Measurements from ENCODE around the gene RTN4RL2.

The RTN4RL2 gene

GRCh38 chr11:57462597-57462996 is 2.3 kb downstream of the RTN4RL2 start:
- peaks cover 13% of the 10 kb centered on the region for H3K4me1 ChIP-seq (ENCODE audit: control insufficient read depth, insufficient read depth, low read length)
- H3K27ac ChIP-seq (ENCODE audit: low read length) = no peak overlapping the region
- no peaks in the 10 kb centered on the region for H3K36me3 ChIP-seq (ENCODE audit: control insufficient read depth, insufficient read depth, low read length)
- H3K4me3 ChIP-seq (ENCODE audit: low read length) = no peak overlapping the region
- DNase-seq (ENCODE audit: low read depth, low spot score) = no peak
- WGBS (ENCODE audit: insufficient coverage, insufficient read length) = no CpG with 5 or more reads among the region's 3 CpGs
- peaks cover 11% of the 10 kb centered on the region for H3K27me3 ChIP-seq (ENCODE audit: control insufficient read depth, insufficient read depth, low read length)
- H3K9me3 ChIP-seq (ENCODE audit: control insufficient read depth, insufficient read depth, low read length) = no peaks in the 10 kb centered on the region

- no peak overlapping the region for H3K27ac ChIP-seq (ENCODE audit: low read length)
- H3K27me3 ChIP-seq (ENCODE audit: control insufficient read depth, insufficient read depth, low read length) = peaks cover 11% of the 10 kb centered on the region
- H3K4me3 ChIP-seq (ENCODE audit: low read length) = no peak overlapping the region
- WGBS (ENCODE audit: insufficient coverage, insufficient read length) = no CpG with 5 or more reads among the region's 14 CpGs
- H3K4me1 ChIP-seq (ENCODE audit: control insufficient read depth, insufficient read depth, low read length) = peaks cover 13% of the 10 kb centered on the region
- no peaks in the 10 kb centered on the region for H3K9me3 ChIP-seq (ENCODE audit: control insufficient read depth, insufficient read depth, low read length)
- no peak for DNase-seq (ENCODE audit: low read depth, low spot score)
- no peaks in the 10 kb centered on the region for H3K36me3 ChIP-seq (ENCODE audit: control insufficient read depth, insufficient read depth, low read length)
Measured at GRCh38 chr11:57463671-57464538, 3.6 kb downstream of the RTN4RL2 start.

- H3K36me3 ChIP-seq (ENCODE audit: control insufficient read depth, insufficient read depth, low read length) = no peaks in the 10 kb centered on the region
- H3K27ac ChIP-seq (ENCODE audit: low read length) = no peak overlapping the region
- no CpG with 5 or more reads among the region's 30 CpGs for WGBS (ENCODE audit: insufficient coverage, insufficient read length)
- peaks cover 3% of the 10 kb centered on the region for H3K27me3 ChIP-seq (ENCODE audit: control insufficient read depth, insufficient read depth, low read length)
- no peak for DNase-seq (ENCODE audit: low read depth, low spot score)
- H3K9me3 ChIP-seq (ENCODE audit: control insufficient read depth, insufficient read depth, low read length) = no peaks in the 10 kb centered on the region
- peaks cover 13% of the 10 kb centered on the region for H3K4me1 ChIP-seq (ENCODE audit: control insufficient read depth, insufficient read depth, low read length)
- H3K4me3 ChIP-seq (ENCODE audit: low read length) = no peak overlapping the region
Measured at GRCh38 chr11:57464539-57465181, 4.3 kb downstream of the RTN4RL2 start.

- no peaks in the 10 kb centered on the region for H3K36me3 ChIP-seq (ENCODE audit: control insufficient read depth, insufficient read depth, low read length)
- H3K27me3 ChIP-seq (ENCODE audit: control insufficient read depth, insufficient read depth, low read length) = no peaks in the 10 kb centered on the region
- H3K4me1 ChIP-seq (ENCODE audit: control insufficient read depth, insufficient read depth, low read length) = peaks cover 11% of the 10 kb centered on the region
- no peaks in the 10 kb centered on the region for H3K9me3 ChIP-seq (ENCODE audit: control insufficient read depth, insufficient read depth, low read length)
- no peak overlapping the region for H3K27ac ChIP-seq (ENCODE audit: low read length)
- no peak for DNase-seq (ENCODE audit: low read depth, low spot score)
- no CpG with 5 or more reads among the region's 4 CpGs for WGBS (ENCODE audit: insufficient coverage, insufficient read length)
- H3K4me3 ChIP-seq (ENCODE audit: low read length) = no peak overlapping the region
Measured at GRCh38 chr11:57466680-57467079, 6.4 kb downstream of the RTN4RL2 start.

GRCh38 chr11:57467508-57468157 is 7.3 kb downstream of the RTN4RL2 start:
- no peak overlapping the region for H3K27ac ChIP-seq (ENCODE audit: low read length)
- H3K4me1 ChIP-seq (ENCODE audit: control insufficient read depth, insufficient read depth, low read length) = peaks cover 9% of the 10 kb centered on the region
- no peaks in the 10 kb centered on the region for H3K9me3 ChIP-seq (ENCODE audit: control insufficient read depth, insufficient read depth, low read length)
- no peaks in the 10 kb centered on the region for H3K36me3 ChIP-seq (ENCODE audit: control insufficient read depth, insufficient read depth, low read length)
- no peaks in the 10 kb centered on the region for H3K27me3 ChIP-seq (ENCODE audit: control insufficient read depth, insufficient read depth, low read length)
- no CpG with 5 or more reads among the region's 23 CpGs for WGBS (ENCODE audit: insufficient coverage, insufficient read length)
- DNase-seq (ENCODE audit: low read depth, low spot score) = no peak
- H3K4me3 ChIP-seq (ENCODE audit: low read length) = no peak overlapping the region

GRCh38 chr11:57468276-57468675 is 7.9 kb downstream of the RTN4RL2 start:
- H3K27ac ChIP-seq (ENCODE audit: low read length) = no peak overlapping the region
- WGBS (ENCODE audit: insufficient coverage, insufficient read length) = no CpG with 5 or more reads among the region's 4 CpGs
- H3K9me3 ChIP-seq (ENCODE audit: control insufficient read depth, insufficient read depth, low read length) = no peaks in the 10 kb centered on the region
- H3K36me3 ChIP-seq (ENCODE audit: control insufficient read depth, insufficient read depth, low read length) = no peaks in the 10 kb centered on the region
- no peak for DNase-seq (ENCODE audit: low read depth, low spot score)
- no peak overlapping the region for H3K4me3 ChIP-seq (ENCODE audit: low read length)
- peaks cover 9% of the 10 kb centered on the region for H3K4me1 ChIP-seq (ENCODE audit: control insufficient read depth, insufficient read depth, low read length)
- H3K27me3 ChIP-seq (ENCODE audit: control insufficient read depth, insufficient read depth, low read length) = no peaks in the 10 kb centered on the region

- DNase-seq (ENCODE audit: low read depth, low spot score) = no peak
- Histone ChIP-seq H3K4me3 (ENCODE audit: low read length) (no peak overlapping the region), H3K9me3 (ENCODE audit: control insufficient read depth, insufficient read depth, low read length) (no peaks in the 10 kb centered on the region), H3K27me3 (ENCODE audit: control insufficient read depth, insufficient read depth, low read length) (no peaks in the 10 kb centered on the region), H3K27ac (ENCODE audit: low read length) (no peak overlapping the region), H3K4me1 (ENCODE audit: control insufficient read depth, insufficient read depth, low read length) (peaks cover 7% of the 10 kb centered on the region; the same call in 1 of the 2 replicates), H3K36me3 (ENCODE audit: control insufficient read depth, insufficient read depth, low read length) (no peaks in the 10 kb centered on the region)
- no CpG with 5 or more reads among the region's 5 CpGs for WGBS (ENCODE audit: insufficient coverage, insufficient read length)
Measured at GRCh38 chr11:57469268-57469667, 8.9 kb downstream of the RTN4RL2 start.

- Histone ChIP-seq H3K9me3 (ENCODE audit: control insufficient read depth, insufficient read depth, low read length) (no peaks in the 10 kb centered on the region), H3K27me3 (ENCODE audit: control insufficient read depth, insufficient read depth, low read length) (peaks cover 6% of the 10 kb centered on the region; the same call in 1 of the 2 replicates), H3K4me1 (ENCODE audit: control insufficient read depth, insufficient read depth, low read length) (peaks cover 13% of the 10 kb centered on the region; the same call in 1 of the 2 replicates), H3K27ac (ENCODE audit: low read length) (no peak overlapping the region), H3K4me3 (ENCODE audit: low read length) (no peak overlapping the region), H3K36me3 (ENCODE audit: control insufficient read depth, insufficient read depth, low read length) (no peaks in the 10 kb centered on the region)
- WGBS (ENCODE audit: insufficient coverage, insufficient read length) = no CpG with 5 or more reads among the region's 3 CpGs
- DNase-seq (ENCODE audit: low read depth, low spot score) = no peak
Measured at GRCh38 chr11:57471496-57471895, 11.2 kb downstream of the RTN4RL2 start.

- Histone ChIP-seq H3K4me1 (ENCODE audit: control insufficient read depth, insufficient read depth, low read length) (peaks cover 10% of the 10 kb centered on the region; the same call in 1 of the 2 replicates), H3K27me3 (ENCODE audit: control insufficient read depth, insufficient read depth, low read length) (peaks cover 6% of the 10 kb centered on the region; the same call in 1 of the 2 replicates), H3K27ac (ENCODE audit: low read length) (no peak overlapping the region), H3K9me3 (ENCODE audit: control insufficient read depth, insufficient read depth, low read length) (no peaks in the 10 kb centered on the region), H3K4me3 (ENCODE audit: low read length) (no peak overlapping the region), H3K36me3 (ENCODE audit: control insufficient read depth, insufficient read depth, low read length) (no peaks in the 10 kb centered on the region)
- no peak for DNase-seq (ENCODE audit: low read depth, low spot score)
- no CpG with 5 or more reads among the region's 6 CpGs for WGBS (ENCODE audit: insufficient coverage, insufficient read length)
Measured at GRCh38 chr11:57473285-57473841, 13.0 kb downstream of the RTN4RL2 start.
